IMR-90 (cell line): ENCODE measurements around the gene EPHX1. TPM values are rescaled to one million over a fixed set of nuclear protein-coding genes. Genes with fewer than 3 reads are reported as not detected.

Experiments
- ATAC-seq: fragments of 200-7000 bp; cut with Tn5 transposase; 2 replicates; pipeline ENCODE4 v1.9.1; 2020; ENCODE audit warnings: low read depth, mild to moderate bottlenecking, moderate library complexity
- BruUV-seq: library from RNA; stranded (reverse); fragments of 400-500 nt; replicated peaks from 2 replicates; lab custom pipeline; 2021; lab: Mats Ljungman, UMichigan
- CTCF ChIA-PET: fragments of 300-600 bp; formaldehyde crosslinking; extraction: SDS; loops from one replicate; lab custom pipeline; 2021; ENCODE audit warnings: antibody characterized with exemption; lab: Yijun Ruan, JAX
- POLR2A ChIA-PET: fragments of 300-600 bp; sonication (Branson Sonifier 250); formaldehyde crosslinking; loops from one replicate; lab custom pipeline; 2022; ENCODE audit warnings: antibody characterized with exemption; ENCODE audit not compliant: unreplicated experiment; lab: Charles Lee
- DNase-seq: peaks from one replicate; pipeline ENCODE4 v3.0.0; 2013
- H2AFZ ChIP-seq: replicated peaks from 2 replicates; pipeline ENCODE3; 2013; ENCODE audit warnings: low read length, mild to moderate bottlenecking; ENCODE audit not compliant: poor library complexity
- H2AK5ac ChIP-seq: 2 replicates; pipeline ENCODE4 v1.6.1; 2013; ENCODE audit warnings: low read depth, low read length, inconsistent platforms
- H2AK9ac ChIP-seq: replicated peaks from 2 replicates; pipeline ENCODE3; 2013; ENCODE audit warnings: mild to moderate bottlenecking, low read depth, low read length, moderate library complexity; ENCODE audit not compliant: poor library complexity
- H2BK120ac ChIP-seq: 2 replicates; pipeline ENCODE4 v1.6.1; 2013; ENCODE audit warnings: low read depth, low read length, inconsistent platforms
- H2BK15ac ChIP-seq: 3 replicates; pipeline ENCODE4 v1.6.1; 2013; ENCODE audit warnings: low read depth, low read length, inconsistent platforms
- H2BK20ac ChIP-seq: 2 replicates; pipeline ENCODE4 v1.6.1; 2013; ENCODE audit warnings: low read depth, mild to moderate bottlenecking, inconsistent platforms, low read length, moderate library complexity
- H2BK5ac ChIP-seq: 2 replicates; pipeline ENCODE4 v1.6.1; 2013; ENCODE audit warnings: mild to moderate bottlenecking, low read depth, low read length, inconsistent platforms; ENCODE audit not compliant: poor library complexity, severe bottlenecking
- H3K14ac ChIP-seq: replicated peaks from 2 replicates; pipeline ENCODE4 v1.6.1; 2013; ENCODE audit warnings: low read depth, low read length, inconsistent platforms
- H3K18ac ChIP-seq: 2 replicates; pipeline ENCODE4 v1.6.1; 2013; ENCODE audit warnings: low read depth, low read length, control low read depth
- H3K23ac ChIP-seq: 2 replicates; pipeline ENCODE4 v1.6.1; 2013; ENCODE audit warnings: low read depth, low read length, inconsistent platforms
- H3K27ac ChIP-seq: 2 replicates; pipeline ENCODE4 v1.5.1; 2013; ENCODE audit warnings: mild to moderate bottlenecking, control low read depth, low read length; ENCODE audit not compliant: insufficient read depth
- H3K27me3 ChIP-seq: 2 replicates; pipeline ENCODE4 v1.6.1; 2013; ENCODE audit warnings: low read length; ENCODE audit not compliant: control insufficient read depth, insufficient read depth
- H3K36me3 ChIP-seq: 2 replicates; pipeline ENCODE4 v1.6.1; 2013; ENCODE audit warnings: low read length, mixed read lengths; ENCODE audit not compliant: control insufficient read depth, insufficient read depth
- H3K4ac ChIP-seq: 2 replicates; pipeline ENCODE4 v1.6.1; 2013; ENCODE audit warnings: low read depth, low read length, inconsistent platforms
- H3K4me1 ChIP-seq: 2 replicates; pipeline ENCODE4 v1.6.1; 2013; ENCODE audit warnings: low read length, mixed read lengths; ENCODE audit not compliant: control insufficient read depth, insufficient read depth
- H3K4me2 ChIP-seq: 2 replicates; pipeline ENCODE4 v1.6.1; 2013; ENCODE audit warnings: low read depth, mild to moderate bottlenecking, control low read depth, low read length, moderate library complexity
- H3K4me3 ChIP-seq: 2 replicates; pipeline ENCODE4 v1.5.1; 2013; ENCODE audit warnings: low read depth, mild to moderate bottlenecking, control low read depth, low read length, moderate library complexity; ENCODE audit not compliant: insufficient read depth
- H3K56ac ChIP-seq: 2 replicates; pipeline ENCODE4 v1.6.1; 2013; ENCODE audit warnings: low read length, inconsistent platforms; ENCODE audit not compliant: insufficient read depth; ENCODE audit errors: extremely low read depth
- H3K79me1 ChIP-seq, 2 experiments: 2 replicates each; pipeline ENCODE4 v1.6.1; 2013; ENCODE audit warnings: low read length in 2 of 2, inconsistent platforms in 1 of 2, low read depth in 1 of 2
- H3K9ac ChIP-seq: 2 replicates; pipeline ENCODE4 v1.6.1; 2013; ENCODE audit warnings: low read depth, low read length, control low read depth
- H3K9me1 ChIP-seq: 2 replicates; pipeline ENCODE4 v1.6.1; 2013; ENCODE audit warnings: low read length, inconsistent platforms; ENCODE audit not compliant: insufficient read depth
- H3K9me3 ChIP-seq: 2 replicates; pipeline ENCODE4 v1.6.1; 2013; ENCODE audit warnings: low read length; ENCODE audit not compliant: control insufficient read depth, insufficient read depth
- H4K20me1 ChIP-seq: 2 replicates; pipeline ENCODE4 v1.6.1; 2013; ENCODE audit warnings: low read length, inconsistent platforms; ENCODE audit not compliant: insufficient read depth
- H4K5ac ChIP-seq: 2 replicates; pipeline ENCODE4 v1.6.1; 2013; ENCODE audit warnings: mild to moderate bottlenecking, low read depth, low read length, control low read depth
- H4K8ac ChIP-seq, 2 experiments: 2 replicates each; pipeline ENCODE4 v1.6.1; 2013; ENCODE audit warnings: low read depth in 2 of 2, low read length in 2 of 2, control low read depth in 1 of 2, inconsistent platforms in 1 of 2
- H4K91ac ChIP-seq: 2 replicates; pipeline ENCODE4 v1.6.1; 2013; ENCODE audit warnings: low read depth, low read length, inconsistent platforms; ENCODE audit not compliant: insufficient read depth
- FOS ChIP-seq: fragments of 150-350 bp; IDR thresholded peaks from 2 replicates; pipeline ENCODE4 v1.6.1; 2016; ENCODE audit warnings: low read depth, low read length
- MAFK ChIP-seq: IDR thresholded peaks from 2 replicates; pipeline ENCODE4 v1.6.1; 2012; ENCODE audit warnings: low read depth, low read length, improper control_type of control experiment
- MAZ ChIP-seq: IDR thresholded peaks from 2 replicates; pipeline ENCODE4 v1.6.1; 2012; ENCODE audit warnings: low read depth, mild to moderate bottlenecking, low read length, improper control_type of control experiment, moderate library complexity, borderline replicate concordance
- NFE2L2 ChIP-seq: fragments of 150-350 bp; IDR thresholded peaks from 2 replicates; pipeline ENCODE4 v1.6.1; 2016; ENCODE audit warnings: low read depth, mild to moderate bottlenecking, low read length
- POLR2A ChIP-seq: IDR thresholded peaks from 2 replicates; pipeline ENCODE4 v1.6.1; 2012; ENCODE audit warnings: mild to moderate bottlenecking, low read depth, low read length
- RAD21 ChIP-seq: IDR thresholded peaks from 2 replicates; pipeline ENCODE4 v1.6.1; 2012; ENCODE audit warnings: low read length, improper control_type of control experiment
- RFX5 ChIP-seq: IDR thresholded peaks from 2 replicates; pipeline ENCODE4 v1.8.0; 2012; ENCODE audit warnings: low read depth, mild to moderate bottlenecking, low read length, moderate library complexity
- SMC3 ChIP-seq: fragments of 150-350 bp; IDR thresholded peaks from 2 replicates; pipeline ENCODE4 v1.6.1; 2016; ENCODE audit warnings: low read depth, mild to moderate bottlenecking, antibody characterized with exemption, low read length, moderate library complexity
- WGBS, 2 experiments: methylation state at CpG; one replicate each; pipeline versions ENCODE4 v1.1.5 to v1.1.7; 2013; ENCODE audit warnings: missing lambda C conversion rate in 2 of 2; ENCODE audit not compliant: insufficient read length in 1 of 2; ENCODE audit errors: extremely low coverage in 2 of 2; 5-methylcytosine and 5-hydroxymethylcytosine counted together
- dilution Hi-C: fragments of 300-500 bp; cut with HindIII; formaldehyde crosslinking; loops from one replicate; pipeline ENCODE4 v1.14.3; 2018; ENCODE audit warnings: low sequenced_read_pairs; ENCODE audit not compliant: unreplicated experiment
- in situ Hi-C: fragments of 300-500 bp; cut with MboI; formaldehyde crosslinking; loops from 3 replicates; pipeline ENCODE4 v1.14.3; 2019; ENCODE audit warnings: low sequenced_read_pairs, inconsistent platforms, mixed read lengths
- intact Hi-C: fragments of 100-400 bp; cut with micrococcal nuclease; formaldehyde crosslinking; loops from 2 replicates; pipeline ENCODE4 v1.10.0; 2022
- polyA plus RNA-seq, 3 experiments: library from polyadenylated mRNA; depleted of rRNA; stranded (reverse); fragments of >200 nt; gene quantifications; 2 replicates each; pipeline ENCODE4 v1.2.3, GENCODE V29; 2012; ENCODE audit warnings: low replicate concordance in 1 of 3
- total RNA-seq: library from RNA; depleted of rRNA; stranded (reverse); fragments of >200 nt; gene quantifications from 2 replicates; pipeline ENCODE4 v1.2.3, GENCODE V29; 2012
- TF ChIP-seq, protein P1 (sequence below): conservative IDR thresholded peaks from 2 replicates; pipeline ENCODE4 v1.5.1; 2012; ENCODE audit warnings: mild to moderate bottlenecking, low read depth, low read length, improper control_type of control experiment

EPHX1 gene
- total and polyA plus RNA-seq, 2 of the 4 experiments (the other 2 are of a cell fraction), result 20.3 to 46.3 TPM

DNA sequence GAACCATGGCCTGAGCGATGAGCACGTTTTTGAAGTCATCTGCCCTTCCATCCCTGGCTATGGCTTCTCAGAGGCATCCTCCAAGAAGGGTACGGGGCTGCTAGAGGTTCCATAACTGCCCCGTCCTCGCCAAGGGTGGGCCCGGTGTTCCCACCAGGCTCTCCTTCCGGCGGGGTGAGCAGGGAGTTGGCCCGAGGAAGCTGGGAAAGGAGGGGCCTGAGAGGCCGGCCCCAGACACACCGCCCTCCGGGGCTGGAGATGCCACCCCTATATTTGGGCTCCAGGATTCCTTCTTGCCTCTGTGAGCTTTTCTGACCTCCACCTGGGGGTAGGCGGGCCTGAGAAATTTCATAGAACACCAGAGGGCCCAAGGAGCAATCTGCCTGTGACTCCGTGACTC is 28.9 kb downstream of the EPHX1 start:
- peaks cover 4% of the 10 kb centered on the region; the same call in 1 of the 2 replicates for H3K4me1 ChIP-seq
- no peak overlapping the region for H2BK15ac ChIP-seq
- no peak overlapping the region for H2AK5ac ChIP-seq
- CTCF ChIA-PET, result no interaction called here
- dilution Hi-C loops, result no loop called here
- no peak overlapping the region for H2BK20ac ChIP-seq
- H3K79me1 ChIP-seq, result no peaks in the 10 kb centered on the region
- H2AK9ac ChIP-seq, result no peak overlapping the region
- no peak overlapping the region for H2BK5ac ChIP-seq
- H4K8ac ChIP-seq, result no peak overlapping the region
- no peak overlapping the region for H2BK120ac ChIP-seq
- no peak overlapping the region for H3K27ac ChIP-seq
- BruUV-seq, result no TSS peak
- H3K9ac ChIP-seq, result no peak overlapping the region
- TF ChIP-seq NFE2L2 (no peak), MAZ (no peak), POLR2A (no peak), RFX5 (no peak), FOS (no peak), SMC3 (no peak), RAD21 (no peak), MAFK (no peak)
- TF ChIP-seq, protein P1, sequence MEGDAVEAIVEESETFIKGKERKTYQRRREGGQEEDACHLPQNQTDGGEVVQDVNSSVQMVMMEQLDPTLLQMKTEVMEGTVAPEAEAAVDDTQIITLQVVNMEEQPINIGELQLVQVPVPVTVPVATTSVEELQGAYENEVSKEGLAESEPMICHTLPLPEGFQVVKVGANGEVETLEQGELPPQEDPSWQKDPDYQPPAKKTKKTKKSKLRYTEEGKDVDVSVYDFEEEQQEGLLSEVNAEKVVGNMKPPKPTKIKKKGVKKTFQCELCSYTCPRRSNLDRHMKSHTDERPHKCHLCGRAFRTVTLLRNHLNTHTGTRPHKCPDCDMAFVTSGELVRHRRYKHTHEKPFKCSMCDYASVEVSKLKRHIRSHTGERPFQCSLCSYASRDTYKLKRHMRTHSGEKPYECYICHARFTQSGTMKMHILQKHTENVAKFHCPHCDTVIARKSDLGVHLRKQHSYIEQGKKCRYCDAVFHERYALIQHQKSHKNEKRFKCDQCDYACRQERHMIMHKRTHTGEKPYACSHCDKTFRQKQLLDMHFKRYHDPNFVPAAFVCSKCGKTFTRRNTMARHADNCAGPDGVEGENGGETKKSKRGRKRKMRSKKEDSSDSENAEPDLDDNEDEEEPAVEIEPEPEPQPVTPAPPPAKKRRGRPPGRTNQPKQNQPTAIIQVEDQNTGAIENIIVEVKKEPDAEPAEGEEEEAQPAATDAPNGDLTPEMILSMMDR, result no peak
- peaks cover 5% of the 10 kb centered on the region; the same call in 1 of the 2 replicates for H3K9me1 ChIP-seq
- WGBS, 2 experiments, result 93% methylated on average over 11 of the region's 14 CpGs; no CpG with 5 or more reads in 1 of the 2 experiments
- no peak overlapping the region for H3K14ac ChIP-seq
- no peak overlapping the region for H3K18ac ChIP-seq
- peaks cover 21% of the 10 kb centered on the region; the same call in 1 of the 2 replicates for H3K36me3 ChIP-seq
- H4K91ac ChIP-seq, result no peak overlapping the region
- no peak overlapping the region for H3K56ac ChIP-seq
- no peak overlapping the region for H3K23ac ChIP-seq
- POLR2A ChIA-PET, result no interaction called here
- no peak overlapping the region for H3K4me2 ChIP-seq
- no peak for ATAC-seq
- DNase-seq, result no peak
- no peaks in the 10 kb centered on the region for H3K27me3 ChIP-seq
- H4K5ac ChIP-seq, result no peak overlapping the region
- in situ Hi-C loops, result no loop called here
- intact Hi-C loops, result no loop called here
- no peaks in the 10 kb centered on the region for H3K9me3 ChIP-seq
- no peaks in the 10 kb centered on the region for H4K20me1 ChIP-seq
- no peak overlapping the region for H3K4me3 ChIP-seq
- H3K4ac ChIP-seq, result no peak overlapping the region
- H2AFZ ChIP-seq, result no peak overlapping the region
